BLaER1 (cell line): Measurements from ENCODE around the gene SLC40A1.

Experiments
- H3K27ac ChIP-seq: shearing (Covaris generic); formaldehyde crosslinking; 2 replicates; pipeline ENCODE4 v1.8.1; 2022
- H3K27me3 ChIP-seq: shearing (Covaris generic); formaldehyde crosslinking; 2 replicates; pipeline ENCODE4 v1.8.1; 2022
- H3K36me3 ChIP-seq: shearing (Covaris generic); formaldehyde crosslinking; 2 replicates; pipeline ENCODE4 v1.8.1; 2022
- H3K4me1 ChIP-seq: shearing (Covaris generic); formaldehyde crosslinking; 2 replicates; pipeline ENCODE4 v1.8.1; 2022
- H3K4me2 ChIP-seq: shearing (Covaris generic); formaldehyde crosslinking; 2 replicates; pipeline ENCODE4 v1.8.1; 2022
- H3K4me3 ChIP-seq: shearing (Covaris generic); formaldehyde crosslinking; 2 replicates; pipeline ENCODE4 v1.8.1; 2022
- H3K9ac ChIP-seq: shearing (Covaris generic); formaldehyde crosslinking; 2 replicates; pipeline ENCODE4 v1.8.1; 2022
- H3K9me3 ChIP-seq: shearing (Covaris generic); formaldehyde crosslinking; 2 replicates; pipeline ENCODE4 v1.8.1; 2022
- H4K20me1 ChIP-seq: shearing (Covaris generic); formaldehyde crosslinking; 2 replicates; pipeline ENCODE4 v1.8.1; 2022
- Cebpa-rat ChIP-seq: shearing (Covaris generic); IDR thresholded peaks from 2 replicates; pipeline ENCODE4 v1.8.1; 2022

SLC40A1 gene, protein sequence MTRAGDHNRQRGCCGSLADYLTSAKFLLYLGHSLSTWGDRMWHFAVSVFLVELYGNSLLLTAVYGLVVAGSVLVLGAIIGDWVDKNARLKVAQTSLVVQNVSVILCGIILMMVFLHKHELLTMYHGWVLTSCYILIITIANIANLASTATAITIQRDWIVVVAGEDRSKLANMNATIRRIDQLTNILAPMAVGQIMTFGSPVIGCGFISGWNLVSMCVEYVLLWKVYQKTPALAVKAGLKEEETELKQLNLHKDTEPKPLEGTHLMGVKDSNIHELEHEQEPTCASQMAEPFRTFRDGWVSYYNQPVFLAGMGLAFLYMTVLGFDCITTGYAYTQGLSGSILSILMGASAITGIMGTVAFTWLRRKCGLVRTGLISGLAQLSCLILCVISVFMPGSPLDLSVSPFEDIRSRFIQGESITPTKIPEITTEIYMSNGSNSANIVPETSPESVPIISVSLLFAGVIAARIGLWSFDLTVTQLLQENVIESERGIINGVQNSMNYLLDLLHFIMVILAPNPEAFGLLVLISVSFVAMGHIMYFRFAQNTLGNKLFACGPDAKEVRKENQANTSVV

GRCh38 chr2:189580658-189581353 is at the start of gene SLC40A1:
TSS of gene SLC40A1 (minus strand) at chr2:189580786. CDS start at chr2:189580460, 326 bp downstream.
- H3K9ac ChIP-seq, result peak within 1 kb of the TSS; percentile 38; the same call in 1 of the 2 replicates
- no peaks in the 10 kb centered on the region for H3K36me3 ChIP-seq
- no peak within 1 kb of the TSS for H3K27ac ChIP-seq
- H3K27me3 ChIP-seq, result peaks cover 45% of the 10 kb centered on the region
- peak within 1 kb of the TSS; percentile 69 for H3K4me3 ChIP-seq
- H4K20me1 ChIP-seq, result no peaks in the 10 kb centered on the region
- peaks cover 18% of the 10 kb centered on the region; the same call in 1 of the 2 replicates for H3K9me3 ChIP-seq
- no peak for TF ChIP-seq Cebpa-rat
- peak within 1 kb of the TSS; percentile 90 for H3K4me2 ChIP-seq
- H3K4me1 ChIP-seq, result peaks cover 6% of the 10 kb centered on the region; the same call in 1 of the 2 replicates

- Histone ChIP-seq H3K9ac (no peak overlapping the region), H3K27ac (no peak overlapping the region), H3K9me3 (no peaks in the 10 kb centered on the region), H3K36me3 (no peaks in the 10 kb centered on the region), H4K20me1 (no peaks in the 10 kb centered on the region), H3K4me2 (no peak overlapping the region), H3K27me3 (no peaks in the 10 kb centered on the region), H3K4me1 (0 out of 2 replicates have a peak, but pooled peaks cover 8% of the 10 kb centered on the region), H3K4me3 (no peak overlapping the region)
- no peak for TF ChIP-seq Cebpa-rat
Measured at GRCh38 chr2:189629531-189630453, 49.2 kb upstream of the SLC40A1 start.

GRCh38 chr2:189628817-189629530 is 48.4 kb upstream of the SLC40A1 start:
- H3K4me3 ChIP-seq, result no peak overlapping the region
- no peaks in the 10 kb centered on the region for H3K36me3 ChIP-seq
- no peak overlapping the region for H3K27ac ChIP-seq
- H3K9me3 ChIP-seq, result no peaks in the 10 kb centered on the region
- 0 out of 2 replicates have a peak, but pooled peaks cover 8% of the 10 kb centered on the region for H3K4me1 ChIP-seq
- no peak overlapping the region for H3K9ac ChIP-seq
- no peak for TF ChIP-seq Cebpa-rat
- H3K4me2 ChIP-seq, result no peak overlapping the region
- no peaks in the 10 kb centered on the region for H4K20me1 ChIP-seq
- H3K27me3 ChIP-seq, result no peaks in the 10 kb centered on the region

DNA sequence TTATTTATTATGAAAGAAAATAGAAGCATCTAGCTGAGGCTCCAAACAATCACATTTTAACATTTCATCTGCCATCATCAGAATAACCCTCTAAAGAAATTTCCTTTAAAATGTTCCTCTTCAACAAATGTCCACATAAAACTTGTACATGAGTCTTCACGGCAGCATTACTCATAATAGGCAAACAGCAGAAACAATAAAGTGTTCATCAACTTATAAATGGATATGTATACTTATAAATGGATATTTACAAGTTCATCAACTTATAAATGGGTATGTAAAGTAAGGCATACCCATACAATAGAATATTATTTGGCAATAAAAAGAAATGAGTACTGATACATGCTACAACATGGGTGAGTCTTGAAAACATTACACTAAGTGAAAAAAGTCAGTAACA is 47.2 kb upstream of the SLC40A1 start:
- Histone ChIP-seq H3K4me2 (no peak overlapping the region), H3K36me3 (no peaks in the 10 kb centered on the region), H3K9me3 (no peaks in the 10 kb centered on the region), H3K4me3 (no peak overlapping the region), H4K20me1 (no peaks in the 10 kb centered on the region), H3K4me1 (0 out of 2 replicates have a peak, but pooled peaks cover 8% of the 10 kb centered on the region), H3K27ac (no peak overlapping the region), H3K27me3 (no peaks in the 10 kb centered on the region), H3K9ac (no peak overlapping the region)
- no peak for TF ChIP-seq Cebpa-rat

- Histone ChIP-seq H3K27me3 (no peaks in the 10 kb centered on the region), H3K4me2 (no peak overlapping the region), H3K9me3 (no peaks in the 10 kb centered on the region), H3K4me1 (0 out of 2 replicates have a peak, but pooled peaks cover 8% of the 10 kb centered on the region), H3K27ac (no peak overlapping the region), H3K9ac (no peak overlapping the region), H4K20me1 (no peaks in the 10 kb centered on the region), H3K36me3 (no peaks in the 10 kb centered on the region), H3K4me3 (no peak overlapping the region)
- TF ChIP-seq Cebpa-rat, result no peak
Measured at GRCh38 chr2:189625636-189626035, 45.0 kb upstream of the SLC40A1 start.

DNA sequence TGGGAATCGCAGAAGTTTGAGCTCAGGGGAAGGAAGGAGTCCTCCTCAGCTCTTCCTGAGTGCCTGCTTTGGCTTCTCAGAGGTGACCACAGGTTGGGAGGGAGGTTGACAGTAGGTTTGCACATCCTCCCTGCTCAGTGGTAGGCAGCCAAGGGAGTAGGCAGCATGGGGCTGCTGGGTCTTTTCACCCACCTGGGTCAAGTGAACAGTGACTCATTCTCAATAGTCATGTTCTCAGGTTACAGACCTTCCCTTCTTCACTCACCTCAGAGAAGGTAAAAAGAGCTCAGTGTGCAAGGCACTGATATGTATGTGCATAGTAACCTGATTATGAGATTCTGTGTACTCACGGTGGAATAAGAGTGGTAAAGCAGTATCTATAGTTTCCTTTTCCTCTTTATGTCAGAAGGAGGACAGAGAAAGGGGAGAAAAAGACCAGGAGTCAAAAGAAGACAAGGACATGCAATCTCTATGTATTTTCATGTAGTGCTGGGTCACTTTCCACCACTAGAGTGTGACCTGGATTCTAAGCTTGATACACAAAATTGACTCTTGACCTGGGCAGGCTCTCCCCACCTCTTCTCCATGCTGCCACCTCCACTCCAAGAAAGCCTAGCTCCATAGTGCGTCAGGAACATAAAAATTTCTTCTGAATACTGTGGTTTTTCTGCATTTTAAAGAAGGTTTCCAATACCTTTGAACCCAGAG is 44.2 kb upstream of the SLC40A1 start:
- TF ChIP-seq Cebpa-rat, result no peak
- 0 out of 2 replicates have a peak, but pooled peaks cover 4% of the 10 kb centered on the region for H3K4me1 ChIP-seq
- no peak overlapping the region for H3K4me2 ChIP-seq
- H3K9ac ChIP-seq, result no peak overlapping the region
- no peaks in the 10 kb centered on the region for H4K20me1 ChIP-seq
- no peaks in the 10 kb centered on the region for H3K36me3 ChIP-seq
- H3K27ac ChIP-seq, result no peak overlapping the region
- no peak overlapping the region for H3K4me3 ChIP-seq
- no peaks in the 10 kb centered on the region for H3K9me3 ChIP-seq
- H3K27me3 ChIP-seq, result no peaks in the 10 kb centered on the region

DNA sequence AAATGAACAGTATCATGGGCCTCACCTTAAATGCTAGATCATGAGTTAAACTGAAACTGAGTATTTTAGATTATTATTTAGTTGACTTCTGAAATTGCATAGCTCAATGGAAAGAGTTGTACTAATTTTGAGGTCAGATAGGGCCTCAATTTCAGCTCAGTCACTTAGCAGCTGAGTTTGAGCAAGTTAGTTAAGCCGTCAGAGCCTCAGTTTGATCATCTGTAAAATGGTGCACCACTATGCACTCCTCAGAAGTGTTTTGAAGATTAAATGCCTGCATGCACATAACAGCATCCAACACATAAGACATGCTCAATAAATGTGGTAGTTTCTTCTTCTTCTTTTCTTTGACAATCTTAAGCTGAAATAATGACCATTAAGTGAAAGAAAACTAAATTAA is 42.5 kb upstream of the SLC40A1 start:
- Histone ChIP-seq H3K4me2 (no peak overlapping the region), H3K36me3 (no peaks in the 10 kb centered on the region), H3K27me3 (no peaks in the 10 kb centered on the region), H3K9ac (no peak overlapping the region), H3K4me3 (no peak overlapping the region), H3K4me1 (no peaks in the 10 kb centered on the region), H3K9me3 (no peaks in the 10 kb centered on the region), H3K27ac (no peak overlapping the region), H4K20me1 (no peaks in the 10 kb centered on the region)
- TF ChIP-seq Cebpa-rat, result no peak

DNA sequence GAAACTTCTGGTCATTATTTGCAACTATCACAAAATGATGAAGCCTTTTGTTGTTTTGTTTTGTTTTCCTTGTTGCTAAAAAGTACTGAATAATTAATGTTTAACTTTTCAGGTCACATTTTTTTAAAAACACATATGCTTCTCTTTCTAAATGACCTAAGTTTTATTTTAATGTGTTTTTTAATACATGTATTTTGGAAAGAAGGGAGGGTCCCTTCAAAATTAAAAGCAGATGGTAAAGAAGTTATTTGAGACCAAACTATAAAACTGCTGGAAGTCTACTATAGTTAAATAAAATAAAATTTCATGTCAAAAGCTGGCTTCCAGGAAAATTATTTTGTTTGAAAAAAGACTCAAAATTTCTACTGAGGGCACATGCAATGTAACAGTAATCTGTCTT is 41.2 kb upstream of the SLC40A1 start:
- no peaks in the 10 kb centered on the region for H3K9me3 ChIP-seq
- H3K27ac ChIP-seq, result no peak overlapping the region
- TF ChIP-seq Cebpa-rat, result no peak

More for the DNA sequence above, 41.2 kb upstream of the SLC40A1 start:
- Histone ChIP-seq H3K27me3 (no peaks in the 10 kb centered on the region), H4K20me1 (no peaks in the 10 kb centered on the region), H3K4me3 (no peak overlapping the region), H3K4me2 (no peak overlapping the region), H3K4me1 (no peaks in the 10 kb centered on the region), H3K36me3 (no peaks in the 10 kb centered on the region), H3K9ac (no peak overlapping the region)
